Stimulated activated naive CD4-positive, alpha-beta T cell treated with Interleukin-2 at 50 U/mL for 16 hours (primary cell): ENCODE measurements around the gene ITPK1.

ENCODE experiments used
- DNase-seq: peaks from one replicate; lab custom pipeline; 2025; lab: John Stamatoyannopoulos, UW

The ITPK1 gene

GRCh38 chr14:92970271-92970670 is 145.5 kb downstream of the ITPK1 start:
- no peak for DNase-seq

- no peak for DNase-seq
These were observed 145.9 kb downstream of the ITPK1 start for GRCh38 chr14:92969871-92970270.

GRCh38 chr14:92969430-92969829 is 146.3 kb downstream of the ITPK1 start:
- no peak for DNase-seq

GRCh38 chr14:92968291-92969020 is 147.3 kb downstream of the ITPK1 start:
- no peak for DNase-seq

GRCh38 chr14:92967346-92967926 is 148.3 kb downstream of the ITPK1 start:
- no peak for DNase-seq

- no peak for DNase-seq
These were observed 150.4 kb downstream of the ITPK1 start for GRCh38 chr14:92965281-92965680.

GRCh38 chr14:92964124-92965109 is 151.3 kb downstream of the ITPK1 start:
- DNase-seq, result no peak

GRCh38 chr14:92963301-92964123 is 152.2 kb downstream of the ITPK1 start:
- no peak for DNase-seq

GRCh38 chr14:92962831-92963095 is 153.0 kb downstream of the ITPK1 start:
- no peak for DNase-seq

- no peak for DNase-seq
These were observed 153.5 kb downstream of the ITPK1 start for GRCh38 chr14:92962031-92962830.

- DNase-seq, result no peak
These were observed 154.2 kb downstream of the ITPK1 start for GRCh38 chr14:92961567-92961855.

- DNase-seq, result no peak
These were observed 154.8 kb downstream of the ITPK1 start for GRCh38 chr14:92960706-92961566.

- DNase-seq, result no peak
These were observed 155.7 kb downstream of the ITPK1 start for GRCh38 chr14:92959761-92960680.

GRCh38 chr14:92959189-92959531 is 156.6 kb downstream of the ITPK1 start:
- DNase-seq, result no peak

GRCh38 chr14:92958373-92959188 is 157.1 kb downstream of the ITPK1 start:
- no peak for DNase-seq

- no peak for DNase-seq
These were observed 158.8 kb downstream of the ITPK1 start for GRCh38 chr14:92956961-92957360.

GRCh38 chr14:92955381-92955780 is 160.3 kb downstream of the ITPK1 start:
- DNase-seq, result no peak

- DNase-seq, result no peak
These were observed 160.8 kb downstream of the ITPK1 start for GRCh38 chr14:92954933-92955332.

GRCh38 chr14:92953526-92953925 is 162.2 kb downstream of the ITPK1 start:
- no peak for DNase-seq
